HG03520 (cell line): ENCODE data around the gene PATE4.
"Not testable (repeated sequence)": the region's sequence is repeated elsewhere in the genome, so short reads cannot be mapped to it uniquely, and the experiment has no call there.

Experiments
- ATAC-seq: cut with Tn5 transposase; IDR thresholded peaks from one replicate; pipeline ENCODE4 v1.9.1; 2021; ENCODE audit warnings: mild to moderate bottlenecking, moderate library complexity; ENCODE audit not compliant: unreplicated experiment

PATE4 gene

GRCh38 chr11:125833016-125833415 is at the start of gene PATE4:
Gene PATE4, plus strand, starts transcription at chr11:125833316. Its CDS starts 44 bp downstream, at chr11:125833360.
- no peak for ATAC-seq

DNA sequence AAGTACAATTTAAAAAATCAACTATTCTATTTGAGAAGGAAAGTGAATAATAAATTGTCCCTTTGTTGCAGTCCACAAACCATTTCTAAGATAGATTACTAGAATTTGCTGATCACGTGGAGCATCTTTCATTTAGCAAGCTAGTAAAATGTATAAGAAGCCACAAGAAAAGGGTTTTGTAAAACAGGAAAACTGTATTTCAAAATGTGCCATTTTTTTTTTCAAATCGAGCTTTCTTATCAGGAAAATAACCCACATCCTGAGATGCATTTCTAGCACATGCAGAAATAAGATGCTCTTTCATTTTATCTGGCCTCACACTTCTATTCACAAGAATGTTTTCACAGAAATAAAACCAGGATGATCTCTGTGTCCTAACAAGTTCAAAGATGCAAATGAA is 48.4 kb upstream of the PATE4 start:
- ATAC-seq: no peak

- no peak for ATAC-seq
Measured at GRCh38 chr11:125787827-125788226, 45.3 kb upstream of the PATE4 start, which contains the start of gene PATE3. Gene PATE3, plus strand, starts transcription at chr11:125788127. Its CDS starts 25 bp downstream, at chr11:125788152.

- ATAC-seq: no peak
Measured at GRCh38 chr11:125790825-125791224, 42.3 kb upstream of the PATE4 start.

GRCh38 chr11:125797641-125798040 is 35.5 kb upstream of the PATE4 start:
- ATAC-seq: no peak

DNA sequence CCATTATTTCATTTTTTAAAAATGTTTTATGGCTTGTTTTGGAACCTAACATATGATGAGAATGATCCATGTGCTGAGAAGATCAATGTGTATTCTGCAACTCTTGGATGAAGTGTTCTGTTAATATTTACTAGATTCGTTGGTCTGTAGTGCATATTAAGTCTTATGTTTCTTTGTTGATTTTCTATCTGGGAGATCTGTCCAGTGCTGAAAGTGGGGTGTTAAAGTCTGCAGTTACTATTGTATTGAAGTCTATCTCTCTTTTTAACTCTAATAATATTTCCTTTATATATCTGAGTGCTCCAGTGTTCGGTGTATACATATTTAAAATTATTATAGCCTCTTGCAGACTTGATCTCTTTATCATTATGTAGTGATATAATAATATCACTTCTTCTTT is 33.3 kb upstream of the PATE4 start:
- ATAC-seq: no peak

- ATAC-seq: no peak
Measured at GRCh38 chr11:125802387-125802786, 30.7 kb upstream of the PATE4 start.

DNA sequence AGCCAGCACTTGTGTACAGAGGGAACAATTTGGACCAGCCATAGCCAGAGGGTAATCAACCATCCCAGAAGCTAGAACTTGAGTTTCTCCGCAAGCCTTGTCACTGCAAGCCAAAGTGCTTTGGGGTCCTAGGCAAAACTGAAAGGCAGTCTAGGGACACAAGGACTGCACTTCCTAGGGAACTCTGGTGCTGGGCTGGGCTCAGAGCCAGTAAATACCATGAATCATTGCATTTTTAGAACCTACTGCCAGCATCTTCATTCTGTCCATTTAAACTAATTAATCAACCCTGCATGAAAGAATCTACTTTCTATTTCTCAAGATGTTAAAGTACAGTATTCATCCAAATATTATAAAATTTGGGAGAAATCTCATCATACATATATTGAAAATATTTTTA is 25.2 kb upstream of the PATE4 start:
- no peak for ATAC-seq

DNA sequence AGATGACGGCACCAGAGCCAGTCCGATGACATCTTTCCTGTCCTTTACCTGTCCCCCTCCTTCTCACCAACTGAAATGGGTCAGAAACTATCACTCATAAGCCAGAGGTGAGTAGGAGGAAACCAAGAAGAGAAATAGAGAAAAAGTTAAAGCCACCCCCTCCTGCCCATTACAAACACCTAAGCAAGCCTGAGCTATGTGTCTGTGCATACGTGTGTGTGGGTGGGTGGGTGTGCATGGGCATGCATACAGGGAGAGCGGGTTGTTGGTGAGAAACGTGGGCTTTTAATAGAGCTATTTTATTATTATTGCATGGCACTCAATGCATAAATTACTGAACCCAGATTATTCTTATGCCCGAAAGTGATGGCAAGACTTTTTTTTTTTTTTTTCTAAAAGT is 2.6 kb downstream of the PATE4 start:
- no peak for ATAC-seq

- ATAC-seq: no peak
Measured at GRCh38 chr11:125842321-125842948, 9.3 kb downstream of the PATE4 start.

GRCh38 chr11:125846188-125846587 is 13.1 kb downstream of the PATE4 start:
- no peak for ATAC-seq

GRCh38 chr11:125857670-125858069 is 24.6 kb downstream of the PATE4 start:
- ATAC-seq: not testable (repeated sequence)

- ATAC-seq: not testable (repeated sequence)
Measured at GRCh38 chr11:125862786-125863185, 29.7 kb downstream of the PATE4 start.

GRCh38 chr11:125865354-125865753 is 32.2 kb downstream of the PATE4 start:
- not testable (repeated sequence) for ATAC-seq

DNA sequence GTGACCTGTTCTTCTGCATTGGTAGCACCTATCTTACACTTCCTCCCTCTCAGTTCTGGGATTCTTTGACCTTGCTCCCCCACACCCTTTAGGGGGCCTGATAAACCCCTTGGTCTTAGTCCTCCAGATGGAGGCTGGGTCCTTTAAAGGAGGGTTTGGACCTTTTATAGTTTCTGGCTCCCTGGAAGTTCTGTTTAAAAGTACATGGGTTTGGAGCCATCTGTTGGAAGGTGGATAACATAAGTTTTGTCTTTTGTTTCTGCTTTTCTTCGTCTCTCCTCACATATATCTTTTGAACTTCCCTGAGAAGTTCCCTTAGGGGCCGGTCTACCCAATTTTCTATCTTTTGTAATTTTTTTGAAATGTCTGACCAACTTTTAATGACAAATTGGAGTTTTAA is 36.4 kb downstream of the PATE4 start:
- ATAC-seq: no peak

DNA sequence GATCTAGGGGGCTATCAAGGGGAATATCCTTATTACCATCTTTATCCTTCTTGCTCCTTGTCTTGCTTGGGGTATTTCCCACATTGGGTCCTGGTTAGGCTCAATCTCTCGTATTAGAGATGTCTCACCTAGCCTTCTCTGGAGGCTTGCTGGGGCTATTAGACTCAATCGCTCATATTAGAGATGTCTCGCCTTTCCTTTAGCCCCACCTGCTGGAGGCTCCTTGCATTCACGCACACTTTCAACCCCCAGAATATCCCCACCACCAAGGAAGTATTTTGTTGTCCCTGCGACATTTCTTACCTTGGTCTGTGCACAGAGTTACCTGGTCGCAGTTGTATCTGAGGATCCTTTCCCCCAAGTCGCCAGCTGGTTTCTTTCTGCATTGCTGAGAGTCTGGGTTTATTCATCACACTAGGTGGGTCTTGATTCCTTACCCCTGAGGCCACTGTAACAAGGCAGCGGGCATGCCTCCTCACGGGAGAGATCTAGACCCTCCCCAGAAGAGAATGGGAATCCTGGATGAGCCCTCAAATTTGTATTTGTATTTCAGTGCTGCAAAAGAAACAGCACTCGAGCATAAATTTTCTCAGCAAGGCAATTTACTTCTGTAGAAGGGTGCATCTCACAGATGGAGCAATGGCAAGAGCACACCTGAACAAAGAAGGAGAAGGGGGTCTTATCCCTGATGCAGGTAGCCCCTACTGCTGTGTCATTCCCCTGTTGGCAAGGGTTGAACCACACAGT is 38.4 kb downstream of the PATE4 start:
- ATAC-seq: no peak

DNA sequence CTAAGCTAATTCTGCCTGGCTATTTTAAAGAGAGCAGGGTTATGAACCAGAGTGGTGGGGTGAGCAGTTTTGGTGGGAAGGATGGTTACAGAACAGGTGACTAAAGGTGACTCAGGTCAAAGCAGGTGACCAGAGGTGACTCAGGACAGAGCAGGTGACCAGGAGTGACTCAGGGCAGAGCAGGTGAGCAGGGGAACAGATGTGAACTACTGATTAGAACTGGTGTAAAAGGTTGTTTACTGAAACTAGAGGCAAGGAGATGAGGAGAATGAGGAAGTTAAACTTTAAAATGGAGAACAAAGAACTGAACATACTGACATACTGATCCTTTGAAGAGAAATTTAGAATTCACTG is 39.0 kb downstream of the PATE4 start:
- no peak for ATAC-seq

- ATAC-seq: no peak
Measured at GRCh38 chr11:125873881-125874555, 40.9 kb downstream of the PATE4 start.

DNA sequence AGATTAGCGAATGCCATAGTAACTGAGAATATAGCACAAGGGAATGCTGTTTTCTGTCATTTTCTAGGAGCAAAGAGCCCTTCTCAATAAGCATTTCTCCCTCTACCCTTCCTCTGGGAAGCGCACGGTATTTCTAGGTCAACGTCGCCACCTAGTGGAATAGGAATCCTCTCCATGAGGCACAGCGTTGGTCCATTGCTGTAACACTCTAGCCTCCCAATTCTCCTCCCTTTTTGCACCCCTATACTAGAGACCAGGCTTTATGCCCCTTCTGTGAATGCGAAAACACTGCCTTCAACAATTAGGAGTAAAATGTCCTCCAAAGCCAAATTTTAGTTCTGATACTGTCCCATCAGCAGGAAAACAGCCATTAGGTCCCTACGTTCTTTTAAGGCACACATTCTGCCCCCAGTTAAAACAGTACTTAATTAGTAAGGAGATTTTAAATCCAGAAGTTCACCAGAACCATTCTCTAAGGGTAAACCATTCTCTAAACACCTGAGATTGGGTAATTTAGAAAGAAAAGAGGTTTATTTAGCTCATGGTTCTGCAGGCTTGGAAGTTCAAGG is 41.5 kb downstream of the PATE4 start:
- peak; percentile 56 for ATAC-seq

DNA sequence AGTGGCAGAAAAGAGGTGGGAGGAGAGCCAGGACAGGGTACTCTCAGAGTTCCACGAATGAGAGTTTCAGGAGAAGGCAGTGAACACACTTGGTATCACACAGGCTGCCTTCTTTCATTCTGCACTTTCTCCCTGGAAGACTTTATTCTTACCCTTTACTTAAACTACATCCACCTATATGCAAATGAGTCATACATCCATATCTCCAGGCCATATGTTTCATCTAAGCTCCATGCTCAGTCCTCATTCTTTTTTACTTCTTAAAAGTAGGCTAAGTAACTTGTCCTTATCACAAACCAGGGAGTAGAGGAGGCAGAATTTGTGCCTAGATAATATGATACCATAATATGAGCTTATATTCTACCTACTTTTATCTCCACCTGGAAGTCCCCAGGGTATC is 48.2 kb downstream of the PATE4 start:
- ATAC-seq: no peak

- ATAC-seq: no peak
Measured at GRCh38 chr11:125883375-125883774, 50.3 kb downstream of the PATE4 start.

DNA sequence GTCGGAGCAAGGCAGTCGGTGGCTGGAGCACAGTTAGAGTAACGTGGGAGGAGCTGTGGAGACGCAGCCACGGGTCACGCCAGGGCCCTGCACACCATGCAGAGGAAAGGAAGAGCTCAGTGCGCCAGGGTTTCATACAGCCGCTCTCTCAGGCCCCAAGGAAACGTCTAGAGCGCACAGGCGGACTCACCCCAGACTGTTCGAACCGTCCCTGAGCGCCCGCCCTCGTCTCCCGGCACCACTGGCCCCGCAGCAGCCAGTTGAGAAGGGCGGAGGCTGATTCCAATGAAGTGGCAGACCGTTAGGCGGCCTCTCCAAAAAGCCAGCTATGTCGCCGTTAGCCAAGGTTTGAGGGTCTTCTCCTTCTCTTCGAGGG is 53.9 kb downstream of the PATE4 start:
- ATAC-seq: no peak
